Measurements from ENCODE around the gene CARM1.

Gene CARM1

GRCh38 chr19:10892256-10892655, 20.9 kb downstream of the CARM1 start:
- in situ Hi-C loops (cut with HindIII; ENCODE audit: low pct_ligation_motif_present, low sequenced_read_pairs), result no loop called here
- Histone ChIP-seq H3K36me3 (replicated peaks) (no peaks in the 10 kb centered on the region), H3K27ac (no peak overlapping the region), H3K4me3 (ENCODE audit: low read depth, low read length) (no peak overlapping the region), H3K27me3 (replicated peaks) (no peaks in the 10 kb centered on the region)
- DNase-seq, result no peak
- TF ChIP-seq CTCF (IDR thresholded peaks at IDR 0.05; ENCODE audit: low read depth, low read length, missing control alignments), result no peak

DNA sequence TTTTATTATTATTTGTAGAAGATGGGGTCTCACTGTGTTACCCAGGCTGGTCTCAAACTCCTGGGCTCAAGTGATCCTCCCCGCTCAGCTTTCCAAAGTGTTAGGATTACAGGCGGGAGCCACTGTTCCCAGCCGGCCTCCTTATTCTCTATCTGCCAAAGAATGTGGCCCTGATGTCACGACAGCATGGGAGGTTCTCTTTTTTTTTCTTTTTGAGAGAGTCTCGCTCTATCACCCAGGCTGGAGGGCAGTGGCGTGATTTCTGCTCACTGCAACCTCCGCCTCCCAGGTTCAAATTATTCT, 23.5 kb downstream of the CARM1 start:
- H3K27me3 ChIP-seq (replicated peaks), result no peaks in the 10 kb centered on the region
- DNase-seq, result no peak
- H3K27ac ChIP-seq, result no peak overlapping the region
- no peak for TF ChIP-seq CTCF (IDR thresholded peaks at IDR 0.05; ENCODE audit: low read depth, low read length, missing control alignments)
- H3K36me3 ChIP-seq (replicated peaks), result no peaks in the 10 kb centered on the region
- in situ Hi-C loops (cut with HindIII; ENCODE audit: low pct_ligation_motif_present, low sequenced_read_pairs), result no loop called here
- H3K4me3 ChIP-seq (ENCODE audit: low read depth, low read length), result no peak overlapping the region

- TF ChIP-seq CTCF (IDR thresholded peaks at IDR 0.05; ENCODE audit: low read depth, low read length, missing control alignments), result no peak
- in situ Hi-C loops (cut with HindIII; ENCODE audit: low pct_ligation_motif_present, low sequenced_read_pairs), result no loop called here
- Histone ChIP-seq H3K27ac (no peak overlapping the region), H3K36me3 (replicated peaks) (no peaks in the 10 kb centered on the region), H3K27me3 (replicated peaks) (no peaks in the 10 kb centered on the region), H3K4me3 (ENCODE audit: low read depth, low read length) (no peak overlapping the region)
- no peak for DNase-seq
These were observed 24.0 kb downstream of the CARM1 start for GRCh38 chr19:10895363-10895762.

DNA sequence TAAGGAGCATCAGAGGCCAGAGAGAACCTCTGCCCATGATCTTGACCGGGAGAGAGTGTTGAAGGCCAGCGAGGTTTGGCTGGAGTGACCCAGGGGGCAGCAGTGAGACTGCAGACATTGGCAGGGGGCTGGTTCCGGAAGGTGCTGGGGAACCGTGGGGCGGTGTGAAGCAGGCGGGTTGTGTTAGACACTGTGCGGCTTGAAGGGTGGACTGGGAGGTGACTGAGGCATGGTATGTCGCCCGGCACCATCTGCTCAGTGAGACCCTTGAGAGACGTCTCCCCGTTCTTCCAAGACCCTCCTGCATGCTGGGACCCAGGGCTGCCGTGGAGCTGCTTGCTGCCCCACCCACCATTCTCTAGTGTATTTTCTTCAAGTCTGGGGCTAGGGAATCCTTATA, 24.6 kb downstream of the CARM1 start:
- in situ Hi-C loops (cut with HindIII; ENCODE audit: low pct_ligation_motif_present, low sequenced_read_pairs), result no loop called here
- no peak for DNase-seq
- TF ChIP-seq CTCF (IDR thresholded peaks at IDR 0.05; ENCODE audit: low read depth, low read length, missing control alignments), result peak; percentile 41
- Histone ChIP-seq H3K4me3 (ENCODE audit: low read depth, low read length) (no peak overlapping the region), H3K36me3 (replicated peaks) (no peaks in the 10 kb centered on the region), H3K27me3 (replicated peaks) (no peaks in the 10 kb centered on the region), H3K27ac (no peak overlapping the region)

GRCh38 chr19:10896851-10897526, 25.6 kb downstream of the CARM1 start:
- Histone ChIP-seq H3K36me3 (replicated peaks) (no peaks in the 10 kb centered on the region), H3K27me3 (replicated peaks) (no peaks in the 10 kb centered on the region), H3K27ac (no peak overlapping the region), H3K4me3 (ENCODE audit: low read depth, low read length) (no peak overlapping the region)
- no peak for TF ChIP-seq CTCF (IDR thresholded peaks at IDR 0.05; ENCODE audit: low read depth, low read length, missing control alignments)
- no peak for DNase-seq
- in situ Hi-C loops (cut with HindIII; ENCODE audit: low pct_ligation_motif_present, low sequenced_read_pairs), result no loop called here

DNA sequence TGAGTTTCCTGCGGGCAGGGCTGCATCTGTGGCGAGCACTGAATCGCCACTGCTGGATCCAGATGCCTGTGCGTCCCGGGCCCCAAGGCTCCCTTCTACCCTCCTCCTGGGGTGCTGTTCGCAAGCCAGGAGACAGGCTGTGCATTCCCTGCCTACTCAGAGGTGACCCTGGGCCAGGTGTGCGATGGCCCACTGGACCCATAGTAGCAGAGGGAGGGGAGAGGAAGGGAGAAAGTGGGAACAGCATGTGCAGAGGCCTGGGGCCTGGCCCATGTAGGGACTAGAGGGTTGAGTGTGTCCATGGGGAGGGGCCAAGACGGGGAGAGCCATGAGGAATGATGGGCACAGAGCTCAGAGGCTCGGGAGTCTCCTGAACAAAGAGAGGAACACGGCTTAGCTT, 27.3 kb downstream of the CARM1 start:
- Histone ChIP-seq H3K27me3 (replicated peaks) (no peaks in the 10 kb centered on the region), H3K36me3 (replicated peaks) (no peaks in the 10 kb centered on the region), H3K27ac (no peak overlapping the region), H3K4me3 (ENCODE audit: low read depth, low read length) (no peak overlapping the region)
- no peak for TF ChIP-seq CTCF (IDR thresholded peaks at IDR 0.05; ENCODE audit: low read depth, low read length, missing control alignments)
- in situ Hi-C loops (cut with HindIII; ENCODE audit: low pct_ligation_motif_present, low sequenced_read_pairs), result no loop called here
- DNase-seq, result no peak

All from brain microvascular endothelial cell (primary cell).